GM18858 (cell line): ENCODE measurements around the gene WEE1.
"Not testable (repeated sequence)": the region's sequence is repeated elsewhere in the genome, so short reads cannot be mapped to it uniquely, and the experiment has no call there.

ENCODE experiments used
- ATAC-seq: cut with Tn5 transposase; IDR thresholded peaks from one replicate; pipeline ENCODE4 v1.9.1; 2021; ENCODE audit not compliant: unreplicated experiment

Gene WEE1

DNA sequence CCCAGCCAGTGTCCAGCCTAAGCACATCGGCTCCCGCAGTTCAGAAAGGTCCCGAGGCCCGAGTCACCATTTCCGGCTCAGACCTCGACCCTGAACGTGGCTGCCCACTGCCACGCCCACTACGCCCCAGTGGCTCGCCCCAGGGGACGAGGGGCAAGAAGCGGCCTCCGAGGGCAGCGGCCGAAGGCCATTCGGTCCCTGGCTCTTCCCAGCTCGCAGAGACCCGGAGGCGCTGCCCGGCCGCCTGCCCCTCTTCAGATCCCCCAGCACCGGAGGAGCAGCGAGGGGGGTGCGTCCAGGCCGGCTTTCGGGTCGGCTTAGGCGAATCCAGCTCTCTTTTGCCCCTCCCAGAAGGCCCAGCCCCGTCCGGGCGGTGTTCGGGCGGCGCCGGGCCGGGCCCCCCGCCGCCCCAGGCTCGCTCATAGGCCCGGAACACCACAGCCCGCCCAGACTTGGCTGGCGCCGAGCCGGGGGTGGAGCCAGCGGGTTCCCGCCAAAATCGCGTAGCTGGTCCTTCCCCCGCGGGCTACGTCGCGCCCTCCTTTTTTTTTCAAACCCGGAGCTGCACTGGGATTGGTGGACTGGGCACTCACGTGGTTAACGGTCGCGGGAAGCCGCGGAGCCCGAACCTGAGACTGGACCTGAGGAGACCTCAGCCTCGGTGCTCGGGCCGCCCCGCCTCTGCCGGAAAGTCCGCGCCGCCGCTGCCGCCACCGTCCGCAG is at the start of gene WEE1:
Gene WEE1 (plus strand): TSS at position 619 of the 723 bp plus-strand sequence. CDS start 264 bp downstream, outside the sequence.
- ATAC-seq: peak; percentile 66

DNA sequence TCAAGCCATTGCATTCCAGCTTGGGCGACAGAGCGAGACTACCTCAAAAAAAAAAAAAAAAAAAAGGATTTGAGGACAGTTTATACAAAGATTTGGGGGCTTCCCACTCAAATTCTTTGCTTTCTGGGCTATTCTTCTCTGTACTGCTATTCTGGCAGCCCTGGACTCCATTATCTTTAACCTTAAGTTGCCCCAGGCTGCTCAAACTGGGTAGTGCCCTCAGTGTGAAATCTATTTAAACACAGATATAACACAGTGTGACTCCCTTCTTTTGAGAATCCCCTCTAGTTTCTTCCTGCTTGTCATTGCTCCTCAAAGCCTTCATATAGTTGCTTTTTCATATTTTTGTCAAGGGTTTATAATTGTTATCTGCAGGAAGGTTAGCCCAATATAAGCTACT is 49.5 kb upstream of the WEE1 start:
- no peak for ATAC-seq

DNA sequence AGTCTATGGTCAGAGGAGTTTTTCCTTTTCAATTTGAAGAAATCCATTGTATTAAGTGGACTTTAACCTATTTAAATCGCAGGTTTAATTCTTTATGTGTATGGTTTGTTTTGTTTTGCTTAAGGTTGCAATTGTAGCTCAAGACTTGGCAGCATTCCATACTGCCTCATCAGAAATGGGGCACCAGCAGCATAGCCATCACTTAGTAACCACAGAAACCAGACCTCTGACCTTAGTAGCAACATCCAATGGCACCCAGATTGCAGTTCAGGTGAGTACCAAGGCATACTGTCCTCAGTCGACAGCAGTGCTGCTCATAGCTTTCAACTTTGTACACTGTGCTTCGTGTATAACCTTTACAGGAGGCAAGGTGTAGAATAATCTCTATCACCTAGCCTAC is 48.4 kb upstream of the WEE1 start:
- ATAC-seq: no peak

DNA sequence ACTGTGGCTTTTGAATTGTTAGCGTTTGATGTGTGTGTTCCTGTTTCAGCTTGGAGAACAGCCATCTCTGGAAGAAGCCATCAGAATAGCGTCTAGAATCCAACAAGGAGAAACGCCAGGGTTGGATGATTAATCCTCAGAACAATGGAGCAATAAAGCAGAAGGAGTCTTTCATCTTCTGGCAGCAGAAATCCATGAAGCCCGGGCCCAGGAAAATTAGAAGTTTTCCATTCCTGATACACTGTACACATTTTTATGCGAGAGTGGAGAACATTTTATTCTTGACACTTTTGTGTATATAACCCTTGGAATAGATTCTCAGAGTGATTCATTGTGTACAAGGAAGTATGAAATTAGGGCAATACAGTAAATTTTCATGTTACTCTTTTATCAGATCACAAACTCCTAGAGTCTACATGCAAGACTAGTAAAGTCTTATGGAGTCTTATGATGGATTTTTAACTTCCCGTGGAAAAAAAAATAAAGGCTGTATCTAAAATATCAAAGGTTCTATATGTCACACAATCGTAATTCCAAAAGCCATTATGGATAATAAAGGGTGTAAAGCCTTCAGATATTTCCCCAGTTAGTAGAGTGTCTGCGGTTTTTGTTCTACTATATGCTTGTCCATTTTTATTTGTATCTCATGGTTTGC is 45.9 kb upstream of the WEE1 start:
- no peak for ATAC-seq

DNA sequence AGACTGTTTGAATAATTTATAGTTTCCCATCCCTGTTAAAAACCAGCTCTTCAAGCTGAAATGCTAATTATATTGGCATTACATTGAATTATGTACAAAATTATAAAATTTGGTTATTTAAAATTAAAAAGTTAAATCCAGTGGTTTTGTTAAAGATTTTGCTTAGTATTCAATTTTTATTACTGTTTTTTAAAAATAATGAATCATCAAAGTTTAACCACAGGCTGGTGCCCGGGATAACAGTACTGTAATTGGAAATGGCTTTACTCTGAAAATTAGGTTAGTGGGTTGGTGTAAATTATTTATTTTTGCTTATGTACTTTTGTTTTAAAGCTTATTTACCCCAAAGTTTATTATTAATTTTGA is 45.4 kb upstream of the WEE1 start:
- ATAC-seq: no peak

DNA sequence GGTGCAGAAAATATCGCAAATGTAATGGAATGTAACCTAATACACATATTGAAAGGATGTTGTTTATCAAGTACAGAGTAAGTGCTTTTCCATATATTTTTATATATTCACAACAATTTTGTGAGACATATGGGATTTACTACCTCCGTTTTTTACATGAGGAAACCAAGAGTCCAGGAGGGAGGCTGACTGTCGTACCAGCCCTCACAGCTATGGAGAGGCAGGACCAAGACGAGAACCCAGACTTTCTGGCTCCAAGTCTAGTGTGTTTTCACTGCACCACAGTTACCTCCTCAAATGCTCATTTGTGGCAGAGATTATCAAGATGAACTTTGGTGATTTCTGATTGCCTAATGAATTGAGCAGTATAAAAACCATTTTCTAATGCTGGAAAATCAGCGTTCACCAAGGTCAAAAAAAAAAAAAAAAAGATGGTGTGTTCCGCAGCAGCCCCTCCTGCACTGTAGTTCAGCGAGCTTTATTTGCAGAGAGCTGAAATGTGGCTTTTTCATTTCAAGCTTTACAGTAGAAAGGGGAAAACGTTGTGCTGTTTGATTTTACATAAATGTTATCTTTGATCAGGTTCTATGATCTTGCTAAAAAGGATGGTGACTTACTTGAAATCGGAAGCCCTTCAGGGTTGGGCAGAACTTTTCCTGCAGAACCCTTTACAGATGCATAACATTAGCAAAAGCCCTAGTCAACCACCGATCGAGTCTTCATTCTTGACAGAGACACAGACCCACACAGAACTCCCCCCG is 44.7 kb upstream of the WEE1 start:
- no peak for ATAC-seq

DNA sequence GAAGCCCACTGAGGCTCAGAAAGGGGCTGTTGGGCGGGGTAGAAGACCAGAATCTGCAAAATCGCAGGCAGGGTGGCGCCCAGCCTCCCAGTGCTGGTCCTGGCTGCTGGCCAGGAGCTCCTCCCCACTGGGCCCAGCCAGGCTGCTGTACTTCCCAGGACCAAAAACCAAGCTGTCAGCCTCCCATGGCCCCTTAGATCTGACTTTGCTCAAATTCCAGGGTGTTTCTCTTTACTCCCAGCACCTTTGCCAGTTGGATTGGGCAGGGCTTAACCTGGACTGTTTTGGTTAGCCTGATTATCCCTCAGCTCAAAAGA is 44.2 kb upstream of the WEE1 start:
- no peak for ATAC-seq

DNA sequence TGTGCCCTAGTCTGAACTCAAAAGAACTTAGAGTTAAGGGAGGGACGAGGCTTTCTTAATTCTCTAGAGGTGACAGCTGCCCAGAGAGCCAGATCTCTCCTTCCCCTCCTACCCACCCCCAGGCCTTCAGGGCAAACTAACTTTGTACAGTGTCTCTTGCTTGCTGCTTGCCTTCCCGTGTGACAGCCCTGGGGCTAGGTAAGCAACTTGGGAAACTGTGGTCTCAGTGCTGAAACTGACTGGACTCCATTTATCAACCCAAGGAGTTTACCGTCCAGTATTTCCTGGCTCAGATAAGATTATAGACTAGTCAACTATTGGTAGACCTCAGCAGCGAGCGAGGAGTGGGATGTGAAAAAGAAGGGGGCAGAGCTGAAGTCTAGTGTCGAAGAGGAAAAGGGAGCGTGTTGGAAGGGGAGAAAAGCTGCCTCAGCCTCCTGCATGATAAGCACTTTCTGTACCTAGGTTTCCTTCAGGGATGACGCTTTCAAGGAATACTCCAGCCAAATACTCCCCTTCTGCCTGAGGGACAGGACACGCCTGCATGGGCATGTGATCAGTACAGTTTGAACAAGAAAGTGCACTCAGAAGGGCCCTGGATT is 43.3 kb upstream of the WEE1 start:
- ATAC-seq: no peak

DNA sequence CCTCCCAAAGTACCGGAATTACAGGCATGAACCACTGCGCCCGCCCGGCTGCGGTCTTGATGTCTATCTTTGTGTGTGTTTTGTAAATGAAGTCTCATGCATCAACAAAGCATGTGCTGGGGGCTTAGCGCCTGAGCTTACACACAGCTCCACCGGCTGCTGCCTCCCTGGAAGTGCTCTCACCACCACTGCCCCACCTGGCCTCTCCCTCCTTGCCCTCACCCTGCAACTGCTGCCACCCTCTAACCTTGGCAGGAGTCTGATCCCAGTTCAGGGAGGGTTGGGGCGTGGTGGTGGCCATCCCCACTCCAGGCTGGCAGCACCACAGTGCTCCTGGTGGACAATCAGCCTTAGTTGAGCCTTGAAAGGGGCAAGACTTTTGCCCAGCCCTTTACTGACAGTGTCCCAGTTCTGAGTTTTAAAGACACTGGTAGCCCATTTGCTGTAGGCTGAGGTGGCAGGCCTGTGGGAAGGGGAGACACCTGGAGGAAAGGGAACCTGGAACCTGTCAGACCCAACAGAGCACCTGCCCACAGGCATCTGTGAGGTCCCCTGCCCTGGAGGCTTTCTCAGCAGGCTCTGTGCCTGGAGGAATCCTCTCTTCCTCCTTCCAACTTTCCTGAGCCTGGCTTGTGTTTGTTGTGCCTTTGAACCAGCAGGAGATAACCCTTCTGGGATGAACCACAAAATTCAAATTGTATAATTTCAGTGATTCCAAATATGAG is 42.4 kb upstream of the WEE1 start:
- no peak for ATAC-seq

DNA sequence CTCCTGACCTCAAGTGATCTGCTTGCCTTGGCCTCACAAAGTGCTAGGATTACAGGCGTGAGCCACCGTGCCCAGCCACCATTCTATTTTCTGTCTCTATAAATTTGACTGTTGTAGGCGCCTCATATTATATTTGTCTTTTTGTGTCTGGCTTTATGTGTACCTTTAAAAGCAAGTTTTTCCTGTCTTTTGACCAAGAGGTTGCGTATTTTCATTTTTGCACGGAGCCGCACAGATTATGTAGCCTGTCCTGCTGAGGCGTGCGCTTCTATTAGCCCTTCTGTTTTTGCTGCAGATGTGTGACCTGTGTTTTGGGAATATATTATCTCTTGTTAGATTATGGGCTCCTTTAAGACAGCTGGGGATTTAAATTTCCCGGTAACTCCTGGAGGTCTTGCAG is 40.4 kb upstream of the WEE1 start:
- no peak for ATAC-seq

DNA sequence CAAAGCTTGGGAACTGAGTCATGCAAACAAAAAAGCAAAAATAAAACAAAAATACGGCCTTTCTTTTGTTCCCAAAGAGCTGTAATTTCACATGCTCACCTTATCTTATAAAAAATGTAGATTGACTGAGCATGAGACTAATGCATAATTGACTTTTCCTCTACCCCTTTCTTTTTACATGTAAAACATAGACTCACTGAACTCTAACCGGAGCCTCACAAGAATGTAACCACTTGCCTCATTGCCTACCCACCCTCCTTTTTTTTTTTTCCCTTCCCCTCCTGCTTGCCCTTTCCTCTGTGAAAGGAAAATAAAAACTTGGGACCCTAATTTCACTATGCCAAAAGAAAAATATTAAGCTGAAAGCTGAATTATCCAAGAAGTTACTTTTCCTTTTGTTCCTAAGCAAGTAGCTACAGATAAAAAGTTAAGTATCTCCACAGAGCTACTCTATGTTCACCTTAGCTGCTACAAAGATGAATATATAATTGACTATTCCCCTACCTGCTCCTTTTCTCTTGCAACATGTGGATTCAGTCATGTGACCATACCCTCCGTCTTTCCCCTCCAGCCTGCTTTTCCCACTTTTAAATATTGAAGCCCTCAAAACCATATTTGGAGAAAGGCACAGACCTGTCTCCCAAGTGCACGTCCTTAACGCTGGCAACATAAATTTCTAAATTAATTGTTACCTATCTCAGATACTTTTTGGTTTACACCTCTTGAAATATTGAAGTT is 39.6 kb upstream of the WEE1 start:
- ATAC-seq: no peak

DNA sequence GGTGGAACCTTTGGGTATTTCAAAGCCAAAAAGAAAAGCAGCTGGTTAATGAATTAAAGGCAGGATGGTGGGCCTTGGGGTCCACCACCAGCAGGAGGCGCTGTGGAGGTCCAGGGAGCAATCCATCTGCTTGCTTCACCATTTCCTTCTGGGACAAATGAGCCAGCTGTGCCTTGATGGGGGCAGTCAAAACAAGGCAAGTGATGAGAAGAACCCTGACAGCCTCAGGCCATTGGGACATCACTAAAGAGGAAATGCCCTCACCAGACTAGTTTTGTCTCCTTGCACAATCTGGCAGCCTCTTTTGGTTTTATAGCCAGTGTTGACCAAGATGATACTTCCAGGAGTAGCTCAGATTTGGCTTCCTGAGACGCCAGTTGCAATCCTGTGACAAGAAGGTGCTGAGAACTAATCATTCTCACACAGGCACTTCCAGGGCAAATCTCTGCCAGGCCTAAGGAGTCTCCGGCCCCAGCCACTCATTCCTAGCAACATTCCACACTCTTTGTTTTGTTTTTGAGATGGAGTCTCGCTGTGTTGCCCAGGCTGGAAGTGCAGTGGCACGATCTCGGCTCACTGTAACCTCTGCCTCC is 38.2 kb upstream of the WEE1 start:
- no peak for ATAC-seq

DNA sequence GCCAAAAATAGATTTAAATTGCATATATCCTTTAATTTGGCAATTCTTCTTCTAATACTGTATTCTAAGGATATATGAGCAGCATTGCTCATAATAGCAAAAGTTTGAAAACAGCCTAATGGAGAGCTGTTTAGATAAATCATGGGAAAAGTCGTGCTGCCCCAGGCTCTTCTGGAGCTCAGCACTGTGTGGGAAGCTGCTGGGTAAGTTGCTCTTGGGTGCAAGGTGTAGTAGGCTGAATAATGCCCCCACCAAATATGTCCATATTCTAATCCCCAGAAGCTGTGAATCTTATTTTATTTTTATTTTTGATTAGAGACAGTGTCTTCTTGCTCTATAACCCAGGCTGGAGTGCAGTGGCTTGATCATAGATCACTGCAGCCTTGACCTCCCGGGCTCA is 34.9 kb upstream of the WEE1 start:
- no peak for ATAC-seq

DNA sequence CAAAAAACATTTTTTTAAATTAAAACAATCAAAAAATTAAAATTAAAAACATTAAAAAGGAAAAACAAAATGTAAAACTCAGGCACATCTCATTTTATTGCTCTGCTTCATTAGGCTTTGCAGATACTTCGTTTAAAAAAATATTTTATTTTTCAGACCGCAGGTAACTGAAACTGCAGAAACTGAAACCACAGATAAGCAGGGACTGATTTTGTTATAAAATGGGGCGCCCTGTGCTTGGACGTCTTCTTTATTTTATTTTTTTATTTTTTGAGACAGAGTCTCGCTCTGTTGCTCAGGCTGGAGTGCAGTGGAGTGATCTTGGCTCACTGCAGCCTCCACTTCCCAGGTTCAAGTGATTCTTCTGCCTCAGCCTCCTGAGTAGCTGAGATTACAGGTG is 24.3 kb upstream of the WEE1 start:
- not testable (repeated sequence) for ATAC-seq

DNA sequence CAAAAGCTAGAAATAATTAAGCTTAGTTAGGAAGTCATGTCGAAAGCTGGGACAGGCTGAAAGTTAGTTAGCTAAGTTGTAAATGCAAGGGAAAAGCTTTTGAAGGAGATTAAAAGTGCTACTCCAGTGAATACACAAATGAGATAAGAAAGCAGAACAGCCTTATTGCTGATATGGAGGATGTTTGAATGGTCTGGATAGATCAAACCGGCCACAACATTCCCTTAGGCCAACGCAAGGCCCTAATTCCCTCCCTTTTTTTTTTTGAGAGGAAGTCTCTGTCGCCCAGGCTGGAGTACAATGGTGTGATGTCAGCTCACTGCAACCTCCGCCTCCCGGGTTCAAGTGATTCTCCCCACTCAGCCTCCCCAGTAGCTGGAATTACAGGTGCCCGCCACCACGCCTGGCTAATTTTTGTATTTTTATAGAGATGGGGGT is 23.3 kb upstream of the WEE1 start:
- ATAC-seq: no peak

DNA sequence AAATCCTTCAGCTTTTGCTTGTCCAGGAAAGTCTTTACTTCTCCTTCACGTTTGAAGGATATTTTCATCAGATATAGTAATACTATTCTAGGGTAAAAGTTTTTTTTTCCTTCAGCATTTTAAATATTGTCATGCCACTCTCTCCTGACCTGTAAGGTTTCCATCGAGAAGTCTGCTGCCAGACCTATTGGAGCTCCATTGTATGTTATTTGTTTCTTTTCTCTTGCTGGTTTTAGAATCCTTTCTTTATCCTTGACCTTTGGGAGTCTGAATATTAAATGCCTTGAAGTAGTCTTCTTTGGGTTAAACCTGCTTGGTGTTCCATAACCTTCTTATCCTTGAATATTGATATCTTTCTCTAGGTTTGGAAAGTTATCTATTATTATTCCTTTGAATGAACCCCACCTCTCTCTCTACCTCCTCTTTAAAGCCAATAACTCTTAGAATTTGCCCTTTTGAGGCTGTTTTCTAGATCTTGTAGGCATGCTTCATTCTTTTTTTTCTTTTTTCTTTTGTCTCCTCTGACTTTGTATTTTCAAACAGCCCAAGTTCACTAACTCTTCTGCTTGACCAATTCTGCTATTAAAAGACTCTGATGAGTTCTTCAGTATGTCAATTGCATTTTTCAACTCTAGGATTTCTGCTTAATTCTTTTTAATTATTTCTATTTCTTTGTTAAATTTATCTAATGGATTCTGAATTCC is 12.0 kb upstream of the WEE1 start:
- ATAC-seq: no peak

DNA sequence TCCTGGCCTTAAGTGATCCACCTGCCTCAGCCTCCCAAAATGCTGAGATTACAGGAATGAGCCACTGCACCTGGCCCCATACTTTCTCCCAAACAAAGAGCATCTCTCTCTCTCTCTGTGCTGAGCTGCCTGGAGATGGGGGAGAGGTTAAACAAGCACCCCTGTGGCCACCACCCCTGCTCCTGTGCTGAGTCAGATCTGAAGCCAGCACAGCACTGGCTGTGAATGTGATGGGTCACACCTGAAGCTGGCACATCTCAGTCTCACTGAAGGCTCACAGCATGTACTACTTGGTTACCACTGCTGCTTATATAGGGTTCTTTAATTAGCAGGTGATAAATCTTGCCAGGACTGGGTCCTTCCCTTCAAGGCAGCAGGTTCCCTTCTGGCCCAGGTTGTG is 10.8 kb upstream of the WEE1 start:
- ATAC-seq: no peak

DNA sequence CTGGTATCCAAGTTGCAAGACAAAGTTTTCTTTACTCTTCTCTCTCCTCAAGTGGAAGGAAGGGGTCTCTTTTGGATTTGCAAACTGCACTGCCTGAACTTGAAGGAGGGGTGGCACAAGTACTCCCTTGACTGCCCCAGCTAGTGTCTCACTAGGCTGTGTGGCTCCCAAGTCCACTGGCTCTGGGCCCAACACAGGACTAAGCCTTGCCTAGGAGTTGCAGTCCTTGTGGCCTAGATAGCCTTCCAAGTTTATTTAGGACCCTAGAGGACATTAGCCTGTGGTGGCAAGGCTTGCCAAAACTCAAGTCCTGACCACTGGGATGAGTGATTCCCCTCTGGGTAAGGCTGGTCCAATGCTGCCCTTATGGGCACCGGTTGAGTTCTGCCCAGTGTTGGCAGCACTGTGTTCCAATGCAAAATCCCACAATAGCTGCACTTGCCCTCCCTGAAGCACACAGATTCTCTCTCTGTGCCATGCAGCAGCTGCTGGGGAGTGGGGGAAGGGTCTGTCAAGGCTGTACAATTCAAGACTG is 10.2 kb upstream of the WEE1 start:
- ATAC-seq: no peak

DNA sequence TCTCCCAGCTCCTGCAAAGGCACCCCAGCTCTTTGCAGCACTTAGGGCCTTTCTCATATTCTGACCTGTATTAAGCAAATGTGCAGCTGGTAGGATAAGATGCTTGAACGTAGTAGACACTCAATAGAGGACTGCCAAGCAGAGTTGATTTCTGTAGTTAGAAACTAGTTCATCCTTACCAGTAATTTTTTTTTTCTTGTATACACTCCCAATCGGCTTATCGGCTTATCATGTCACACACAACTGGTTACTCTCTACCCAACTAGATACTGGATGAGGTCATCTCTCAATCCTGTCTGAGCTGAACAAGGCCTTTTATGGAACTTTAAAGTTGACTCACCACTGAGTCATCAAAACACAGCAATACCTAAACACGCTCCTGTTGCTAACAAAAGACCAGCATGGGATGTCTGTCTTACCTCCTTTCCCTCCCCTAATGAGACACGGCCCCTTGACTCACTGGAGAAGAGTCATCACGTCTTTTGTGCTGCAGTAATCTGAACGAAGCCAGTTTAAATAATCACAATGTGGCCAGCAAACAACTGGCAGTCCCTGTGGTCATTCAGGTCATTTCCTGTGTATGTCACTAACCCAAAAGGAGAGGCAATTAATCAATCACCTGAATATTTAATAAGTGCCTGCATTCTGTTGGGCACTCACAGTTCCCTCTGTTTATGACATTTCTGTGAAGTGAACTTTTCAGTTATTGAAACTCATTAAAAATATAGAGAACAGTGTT is 7.5 kb upstream of the WEE1 start:
- peak; percentile 87 for ATAC-seq
